ENCODE data around the gene ZNF140. TPM values are rescaled to one million over a fixed set of nuclear protein-coding genes. Genes with fewer than 3 reads are reported as not detected.

Gene ZNF140
- total RNA-seq: 6.4 and 11.5 TPM in 2 replicates

DNA sequence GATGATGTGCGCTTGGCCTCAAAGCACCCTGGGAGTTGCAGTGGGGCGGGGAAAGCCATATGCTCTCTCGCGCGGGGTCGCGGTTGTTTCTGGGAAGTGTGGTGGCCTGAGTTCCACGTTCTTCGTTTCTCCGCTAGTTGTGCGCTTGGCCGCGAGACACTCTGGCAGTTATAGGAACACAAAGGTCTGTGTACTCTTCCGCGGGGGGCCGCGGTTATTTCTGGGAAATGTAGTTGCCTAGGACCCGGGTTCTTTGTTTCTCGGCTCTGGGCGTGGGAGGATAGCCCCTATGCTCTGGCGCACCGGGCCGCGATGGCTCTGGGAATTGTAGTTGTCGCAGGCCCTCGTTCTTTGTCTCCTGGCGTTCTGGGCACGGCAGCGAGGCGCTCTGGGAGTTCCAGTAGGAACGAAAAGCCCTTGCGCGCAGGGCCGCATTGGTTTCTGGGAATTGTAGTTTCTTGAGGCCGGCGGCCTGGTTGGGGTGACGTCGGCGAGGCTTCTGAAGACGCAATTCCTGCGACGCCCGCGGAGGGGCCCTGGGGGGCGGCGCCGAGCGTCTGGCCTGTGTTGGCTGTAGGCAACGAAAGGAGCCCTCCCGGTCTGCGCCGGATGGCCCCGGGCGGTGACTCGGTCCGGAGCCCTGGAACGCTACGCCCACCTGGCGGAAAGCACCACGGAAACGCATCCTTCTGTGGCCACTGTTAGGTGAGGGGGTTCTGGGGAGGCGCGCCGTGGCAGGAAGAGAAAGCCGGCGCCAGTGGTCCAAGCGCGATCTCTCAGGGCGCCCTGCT is at the start of gene ZNF140:
Gene ZNF140 (plus strand): TSS at position 556 of the 791 bp plus-strand sequence. CDS start 398 bp downstream, outside the sequence.

DNA sequence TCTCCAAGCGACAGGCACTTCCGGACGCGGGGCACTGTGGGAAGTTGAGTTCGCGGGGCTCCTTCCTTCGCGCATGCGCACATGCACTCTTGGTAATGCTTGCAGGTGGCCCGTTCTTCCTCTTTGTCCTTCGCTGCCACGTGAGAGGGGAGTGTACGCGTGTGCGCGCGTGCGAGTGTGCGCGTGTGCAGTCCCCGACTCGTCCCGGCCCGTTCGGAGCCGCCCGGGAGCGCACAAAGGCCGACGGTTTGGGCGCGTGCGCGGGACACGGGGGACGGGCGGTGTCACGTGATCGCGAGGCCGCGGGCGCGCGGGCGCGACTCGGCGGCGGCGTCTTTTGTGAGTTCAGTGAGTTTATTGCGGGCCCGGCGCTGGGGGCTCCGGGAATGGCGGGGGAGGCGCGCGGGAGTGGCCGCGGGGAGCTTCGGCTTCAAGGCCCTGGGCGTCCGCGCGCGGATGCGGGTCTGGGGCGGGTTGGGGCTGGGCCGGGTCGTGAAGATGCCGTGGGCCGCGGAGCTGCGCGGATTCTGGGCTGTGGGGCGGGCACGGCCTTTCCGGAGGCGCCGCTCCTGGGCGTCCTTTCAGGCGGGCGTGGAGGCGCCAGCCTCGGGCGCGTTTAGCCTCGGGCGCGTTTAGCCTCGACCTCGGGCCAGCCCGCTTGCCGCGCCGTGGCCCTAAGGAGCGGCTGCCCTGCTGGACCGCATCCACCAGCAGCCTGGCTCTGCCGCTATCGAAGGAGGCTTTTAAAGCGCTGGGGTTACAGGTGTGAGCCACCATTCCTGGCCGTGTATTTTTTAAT is 43.3 kb upstream of the ZNF140 start, which contains the start of gene ZNF84:
Gene ZNF84 (plus strand): TSS at position 303 of the 799 bp plus-strand sequence. CDS start 3,959 bp downstream, outside the sequence.

DNA sequence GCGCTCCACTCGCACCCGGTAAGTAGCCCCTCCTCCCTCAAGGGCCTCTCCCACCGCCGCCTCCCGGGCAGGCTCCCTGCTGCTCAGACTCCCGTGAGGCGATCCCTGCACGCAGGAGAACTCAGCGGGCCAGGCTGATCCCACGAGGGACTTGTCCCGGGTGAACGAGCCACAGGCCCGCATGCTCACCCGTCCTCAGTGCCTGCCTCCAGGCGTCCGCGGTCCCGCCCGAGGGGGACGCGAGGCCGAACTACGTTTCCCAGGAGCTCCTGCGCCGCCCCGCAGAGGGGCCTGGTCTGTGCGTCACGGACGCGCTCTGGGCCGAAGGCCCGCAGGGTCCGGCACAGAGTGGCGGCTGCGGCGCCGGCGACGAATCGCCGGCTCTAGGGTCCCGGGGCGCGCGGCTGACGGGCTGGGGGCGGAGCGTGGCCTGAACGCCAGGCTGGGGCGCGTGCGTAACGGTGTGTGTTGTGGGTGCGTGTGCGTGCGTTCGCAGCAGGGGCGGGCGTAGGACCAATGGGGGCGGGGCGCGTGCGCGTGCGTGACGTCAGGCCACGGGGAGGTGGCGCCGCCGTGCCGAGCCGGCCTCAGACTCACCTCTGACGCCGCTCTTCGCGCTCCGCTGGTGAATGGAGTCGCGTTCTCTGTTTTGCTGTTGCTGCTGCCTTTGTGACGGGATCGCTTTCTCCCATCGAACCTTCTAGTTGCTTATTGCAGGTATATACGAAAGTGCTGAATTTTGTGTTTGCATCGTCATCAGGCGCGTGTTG is 49.5 kb downstream of the ZNF140 start, which contains the start of the genes ZNF10 and ZNF891:
Gene ZNF10 (plus strand): TSS at position 590 of the 770 bp plus-strand sequence. CDS start 13,866 bp downstream, outside the sequence.
Gene ZNF891 (minus strand): TSS at position 237 of the 770 bp plus-strand sequence. CDS start 8,356 bp downstream, outside the sequence.

Other genes with a start within 250 kb of the ZNF140 start
- gene CHFR, start 193.3 kb upstream of the ZNF140 start, total RNA-seq: 22.1 and 28.4 TPM in 2 replicates
- gene ZNF605, start 124.6 kb upstream of the ZNF140 start, total RNA-seq: 3.2 and 4.4 TPM in 2 replicates
- 2.8 and 8.7 TPM in 2 replicates for gene ZNF26, start 94.6 kb upstream of the ZNF140 start, total RNA-seq
- gene ZNF84, start 43.4 kb upstream of the ZNF140 start, total RNA-seq: 7.9 and 8.5 TPM in 2 replicates
- gene ZNF891, start 49.4 kb downstream of the ZNF140 start, total RNA-seq: 0.37 and 0.42 TPM in 2 replicates
- 1.4 and 3.3 TPM in 2 replicates for gene ZNF10, start 49.7 kb downstream of the ZNF140 start, total RNA-seq
- gene ZNF268, start 100.6 kb downstream of the ZNF140 start, total RNA-seq: 5.8 and 15.2 TPM in 2 replicates
- gene ANHX, start 155.0 kb downstream of the ZNF140 start, total RNA-seq: not detected in 2 replicates

Measured in airway epithelial cell (primary cell).